H1 (cell line): ENCODE measurements around the gene PCSK4. TPM values are rescaled to one million over a fixed set of nuclear protein-coding genes. Genes with fewer than 3 reads are reported as not detected.
A peak's percentile ranks its signal among the peaks of the same experiment; 100 is the strongest.

Source experiments
- CTCF ChIA-PET: fragments of 300-600 bp; sonication (Branson Sonifier 250); formaldehyde crosslinking; loops from one replicate; lab custom pipeline; 2021; ENCODE audit not compliant: partially characterized antibody; lab: Charles Lee
- POLR2A ChIA-PET: fragments of 300-600 bp; sonication (Branson Sonifier 250); formaldehyde crosslinking; loops from one replicate; lab custom pipeline; 2021; ENCODE audit warnings: inconsistent platforms; ENCODE audit not compliant: partially characterized antibody; lab: Charles Lee
- DNase-seq, 2 experiments: peaks; one replicate each; pipeline versions ENCODE4 v3.0.0 to v3.0.0-alpha.2; 2010 to 2022; ENCODE audit warnings: low spot score in 2 of 2, low read depth in 1 of 2, mixed read lengths in 1 of 2
- FAIRE-seq: peaks from 2 replicates; lab custom pipeline; 2011; peaks lifted over from hg19 to GRCh38; lab: Jason Lieb, UNC
- H2AFZ ChIP-seq: 2 replicates; pipeline ENCODE4 v1.8.1; 2012; ENCODE audit warnings: low read length, inconsistent platforms
- H2AK5ac ChIP-seq: 2 replicates; pipeline ENCODE4 v1.6.1; 2013; ENCODE audit warnings: low read depth, low read length
- H2BK120ac ChIP-seq: replicated peaks from 2 replicates; pipeline ENCODE3; 2013; ENCODE audit warnings: low read depth, low read length, inconsistent platforms
- H2BK12ac ChIP-seq: 2 replicates; pipeline ENCODE4 v1.6.1; 2013; ENCODE audit warnings: low read depth, low read length
- H2BK15ac ChIP-seq: 2 replicates; pipeline ENCODE4 v1.6.1; 2013; ENCODE audit warnings: low read length
- H2BK20ac ChIP-seq: 2 replicates; pipeline ENCODE4 v1.6.1; 2013; ENCODE audit warnings: low read length
- H2BK5ac ChIP-seq: 2 replicates; pipeline ENCODE4 v1.6.1; 2013; ENCODE audit warnings: low read depth, low read length
- H3K14ac ChIP-seq: 2 replicates; pipeline ENCODE4 v1.6.1; 2013; ENCODE audit warnings: inconsistent platforms; ENCODE audit not compliant: insufficient read length
- H3K18ac ChIP-seq: 2 replicates; pipeline ENCODE4 v1.6.1; 2013; ENCODE audit warnings: low read length; ENCODE audit errors: extremely low read depth
- H3K23ac ChIP-seq: 2 replicates; pipeline ENCODE4 v1.6.1; 2013; ENCODE audit warnings: inconsistent platforms; ENCODE audit not compliant: insufficient read length
- H3K23me2 ChIP-seq: 2 replicates; pipeline ENCODE4 v1.6.1; 2013; ENCODE audit warnings: low read depth, low read length
- H3K27ac ChIP-seq: 2 replicates; pipeline ENCODE4 v1.6.1; 2011; ENCODE audit warnings: low read depth, low read length, inconsistent platforms
- H3K27me3 ChIP-seq, 4 experiments: replicated peaks in 1 of 4; 1 replicate in 1 of 4; 2 replicates in 3 of 4; pipeline versions ENCODE4 v1.6.1 to v1.8.1; 2011 to 2013; ENCODE audit warnings: low read length in 3 of 4, mild to moderate bottlenecking in 3 of 4, inconsistent platforms in 2 of 4, mixed read lengths in 2 of 4, moderate library complexity in 1 of 4; ENCODE audit not compliant: control insufficient read depth in 3 of 4, insufficient read depth in 3 of 4; ENCODE audit errors: extremely low read depth in 1 of 4
- H3K36me3 ChIP-seq, 4 experiments: 2 replicates each; pipeline versions ENCODE4 v1.6.1 to v1.8.1; 2011 to 2013; ENCODE audit warnings: mild to moderate bottlenecking in 4 of 4, low read length in 3 of 4, moderate library complexity in 2 of 4, control low read depth in 1 of 4, inconsistent platforms in 1 of 4; ENCODE audit not compliant: insufficient read depth in 4 of 4, control insufficient read depth in 2 of 4
- H3K4ac ChIP-seq: replicated peaks from 2 replicates; pipeline ENCODE3; 2013; ENCODE audit warnings: low read length, low read depth, mixed read lengths, inconsistent platforms; ENCODE audit not compliant: insufficient read length
- H3K4me1 ChIP-seq, 4 experiments: replicated peaks in 1 of 4; 1 replicate in 1 of 4; 2 replicates in 3 of 4; pipeline versions ENCODE4 v1.6.1 to v1.8.1; 2011 to 2013; ENCODE audit warnings: low read length in 3 of 4, inconsistent platforms in 2 of 4, mixed read lengths in 1 of 4; ENCODE audit not compliant: insufficient read depth in 4 of 4, control insufficient read depth in 3 of 4
- H3K4me2 ChIP-seq, 2 experiments: 2 replicates each; pipeline versions ENCODE4 v1.6.1 to v1.8.1; 2011 to 2013; ENCODE audit warnings: low read depth in 2 of 2, low read length in 2 of 2, control low read depth in 1 of 2, inconsistent platforms in 1 of 2, mild to moderate bottlenecking in 1 of 2; ENCODE audit not compliant: insufficient read depth in 1 of 2
- H3K4me3 ChIP-seq, 4 experiments: fragments of 200-600, 300-600 bp in 1 of 4; sonication (generic), shearing (Covaris generic), sonication (Bioruptor Twin) in 1 of 4; 2 replicates each; pipeline versions ENCODE4 v1.5.1 to v1.8.1; 2011 to 2016; ENCODE audit warnings: low read length in 4 of 4, low read depth in 3 of 4, control low read depth in 2 of 4, inconsistent platforms in 2 of 4, mild to moderate bottlenecking in 2 of 4, mixed read lengths in 1 of 4, moderate library complexity in 1 of 4; ENCODE audit not compliant: insufficient read depth in 2 of 4; ENCODE audit errors: extremely low read depth in 1 of 4
- H3K56ac ChIP-seq: replicated peaks from 2 replicates; pipeline ENCODE3; 2013; ENCODE audit warnings: low read depth, mild to moderate bottlenecking, mixed read lengths, low read length, inconsistent platforms; ENCODE audit not compliant: insufficient read length
- H3K79me1 ChIP-seq: 2 replicates; pipeline ENCODE4 v1.6.1; 2013; ENCODE audit warnings: low read depth, low read length, control low read depth
- H3K79me2 ChIP-seq, 2 experiments: 2 replicates each; pipeline versions ENCODE4 v1.6.1 to v1.8.1; 2012 to 2013; ENCODE audit warnings: low read length in 2 of 2, mild to moderate bottlenecking in 2 of 2, inconsistent platforms in 1 of 2; ENCODE audit not compliant: insufficient read depth in 2 of 2, control insufficient read depth in 1 of 2
- H3K9ac ChIP-seq, 4 experiments: replicated peaks in 1 of 4; 1 replicate in 1 of 4; 2 replicates in 3 of 4; pipeline versions ENCODE4 v1.6.1 to v1.8.1; 2011 to 2013; ENCODE audit warnings: low read depth in 3 of 4, low read length in 3 of 4, control low read depth in 2 of 4, mild to moderate bottlenecking in 2 of 4, moderate library complexity in 2 of 4, inconsistent platforms in 1 of 4; ENCODE audit errors: extremely low read depth in 1 of 4
- H3K9me3 ChIP-seq, 2 experiments: 2 replicates each; pipeline versions ENCODE4 v1.6.1 to v1.8.1; 2012 to 2013; ENCODE audit warnings: mild to moderate bottlenecking in 2 of 2, moderate library complexity in 2 of 2, control low read depth in 1 of 2, inconsistent platforms in 1 of 2, low read depth in 1 of 2, low read length in 1 of 2, mixed read lengths in 1 of 2; ENCODE audit not compliant: insufficient read depth in 2 of 2
- H4K20me1 ChIP-seq, 2 experiments: replicated peaks in 1 of 2; 2 replicates each; pipeline versions ENCODE3 to v1.8.1; 2011 to 2013; ENCODE audit warnings: inconsistent platforms in 2 of 2, low read length in 2 of 2, mild to moderate bottlenecking in 1 of 2; ENCODE audit not compliant: insufficient read depth in 2 of 2, control insufficient read depth in 1 of 2
- H4K5ac ChIP-seq: 2 replicates; pipeline ENCODE4 v1.6.1; 2013; ENCODE audit warnings: low read length, low read depth, mixed read lengths, inconsistent platforms; ENCODE audit not compliant: insufficient read length
- H4K8ac ChIP-seq: 2 replicates; pipeline ENCODE4 v1.8.0; 2013; ENCODE audit warnings: mild to moderate bottlenecking, moderate library complexity, low read length, inconsistent platforms; ENCODE audit not compliant: insufficient read depth; ENCODE audit errors: extremely low read depth
- H4K91ac ChIP-seq: replicated peaks from 2 replicates; pipeline ENCODE3; 2013; ENCODE audit warnings: low read length, mixed read lengths, inconsistent platforms; ENCODE audit not compliant: insufficient read length
- ATF3 ChIP-seq: IDR thresholded peaks from 2 replicates; pipeline ENCODE4 v1.6.1; 2011; ENCODE audit warnings: low read depth, mild to moderate bottlenecking, low read length; ENCODE audit not compliant: insufficient read depth
- BACH1 ChIP-seq: IDR thresholded peaks from 2 replicates; pipeline ENCODE4 v1.6.1; 2012; ENCODE audit warnings: low read length, improper control_type of control experiment
- BCL11A ChIP-seq, 2 experiments: IDR thresholded peaks; one replicate each; pipeline ENCODE4 v1.6.1; 2011; ENCODE audit warnings: low read depth in 2 of 2, low read length in 2 of 2, mild to moderate bottlenecking in 2 of 2
- CEBPB ChIP-seq: IDR thresholded peaks from 2 replicates; pipeline ENCODE4 v1.6.1; 2012; ENCODE audit warnings: low read depth, low read length
- HDAC6 ChIP-seq: IDR thresholded peaks from one replicate; pipeline ENCODE4 v1.7.1; 2012; ENCODE audit warnings: low read depth, mild to moderate bottlenecking, inconsistent platforms, low read length, moderate library complexity
- KDM1A ChIP-seq: fragments of 200-600, 300-600 bp; sonication (generic); IDR thresholded peaks from 2 replicates; pipeline ENCODE4 v1.7.1; 2016; ENCODE audit warnings: mild to moderate bottlenecking, low read length, borderline replicate concordance
- MAFK ChIP-seq: IDR thresholded peaks from 2 replicates; pipeline ENCODE4 v1.6.1; 2012; ENCODE audit warnings: low read depth, mild to moderate bottlenecking, improper control_type of control experiment, low read length
- NANOG ChIP-seq: IDR thresholded peaks from 2 replicates; pipeline ENCODE4 v1.6.1; 2011; ENCODE audit warnings: low read length, low read depth, mild to moderate bottlenecking, inconsistent platforms; ENCODE audit not compliant: insufficient read depth, poor library complexity, severe bottlenecking
- POU5F1 ChIP-seq: IDR thresholded peaks from 2 replicates; pipeline ENCODE4 v1.6.1; 2011; ENCODE audit warnings: low read depth, mild to moderate bottlenecking, low read length, moderate library complexity
- SP1 ChIP-seq: IDR thresholded peaks from 2 replicates; pipeline ENCODE4 v1.6.1; 2011; ENCODE audit warnings: low read depth, low read length
- SRF ChIP-seq: IDR thresholded peaks from 2 replicates; pipeline ENCODE4 v1.6.1; 2011; ENCODE audit warnings: mild to moderate bottlenecking, low read depth, low read length, moderate library complexity
- SUZ12 ChIP-seq: fragments of 200-600 bp; sonication (generic); IDR thresholded peaks from 2 replicates; pipeline ENCODE4 v1.6.1; 2012; ENCODE audit warnings: mild to moderate bottlenecking, inconsistent platforms, low read length, moderate library complexity, mixed read lengths
- TAF7 ChIP-seq: optimal IDR thresholded peaks from 2 replicates; pipeline ENCODE3; 2011; ENCODE audit warnings: low read depth, mild to moderate bottlenecking, inconsistent platforms, low read length, moderate library complexity, borderline replicate concordance
- TBP ChIP-seq: IDR thresholded peaks from 2 replicates; pipeline ENCODE4 v1.6.1; 2011; ENCODE audit warnings: low read depth, low read length, improper control_type of control experiment
- WGBS, 2 experiments: shearing (Covaris generic) in 1 of 2; methylation state at CpG; one replicate each; pipeline versions ENCODE4 v1.1.6 to v1.1.7; 2013 to 2015; ENCODE audit warnings: low lambda C conversion rate in 2 of 2, mixed read lengths in 2 of 2, inconsistent platforms in 1 of 2, low coverage in 1 of 2, missing lambda C conversion rate in 1 of 2; ENCODE audit not compliant: insufficient replicate concordance in 2 of 2, insufficient coverage in 1 of 2, insufficient read length in 1 of 2; ENCODE audit errors: extremely low coverage in 1 of 2, missing lambda C conversion rate in 1 of 2; 5-methylcytosine and 5-hydroxymethylcytosine counted together
- polyA plus RNA-seq, 7 experiments: library from polyadenylated mRNA; depleted of rRNA in 3 of 7; stranded (reverse) in 5 of 7; unstranded in 2 of 7; fragments of >200 nt in 5 of 7; fragments of 200-250 nt in 2 of 7; gene quantifications; 1 replicate in 5 of 7; 2 replicates in 1 of 7; 4 replicates in 1 of 7; pipeline versions ENCODE4 v1.2.1 to v1.2.3, GENCODE V29; 2011 to 2013; ENCODE audit warnings: missing spikeins in 2 of 7, mixed read lengths in 2 of 7
- total RNA-seq: library from RNA; stranded (reverse); fragmentation: NEBNext Ultra II Directional; extraction: Animal tissue kit (Norgen Biotek cat#: 25700); gene quantifications from 2 replicates; pipeline ENCODE4 v1.2.1, GENCODE V29; 2021

Gene PCSK4
- total and polyA plus RNA-seq, 2 of the 8 experiments (the other 6 are each of a cell fraction or from before 2014, with no cell fraction given): 9.8 to 10.7 TPM

GRCh38 chr19:1459479-1459878 is 30.7 kb downstream of the PCSK4 start:
- Histone ChIP-seq H3K4me1 (peaks cover 0 to 12% (median 7%) of the 10 kb centered on the region in 4 experiments; a peak in 5 of 7 replicates), H3K9ac (no peak overlapping the region), H3K4me2 (no peak overlapping the region), H2BK20ac (no peak overlapping the region), H2BK15ac (no peak overlapping the region), H3K56ac (no peak overlapping the region), H4K5ac (no peak overlapping the region), H2AK5ac (no peak overlapping the region), H2AFZ (no peak overlapping the region), H3K18ac (no peak overlapping the region), H3K4ac (no peak overlapping the region), H4K20me1 (peaks cover 2 to 5% of the 10 kb centered on the region in 2 experiments), H3K14ac (no peak overlapping the region), H2BK5ac (no peak overlapping the region), H2BK120ac (no peak overlapping the region), H3K79me2 (no peaks in the 10 kb centered on the region), H2BK12ac (no peak overlapping the region), H3K36me3 (peaks cover 0 to 2% (median 0%) of the 10 kb centered on the region in 4 experiments; a peak in 2 of 8 replicates), H3K27me3 (peaks cover 2 to 16% (median 6%) of the 10 kb centered on the region in 4 experiments), H3K9me3 (no peaks in the 10 kb centered on the region), H3K79me1 (no peaks in the 10 kb centered on the region; the same call in 1 of the 2 replicates), H4K8ac (peak overlapping the region; percentile 68; the same call in 1 of the 2 replicates), H3K4me3 (no peak overlapping the region), H3K23ac (no peak overlapping the region), H4K91ac (peak overlapping the region; percentile 40), H3K23me2 (peaks cover 3% of the 10 kb centered on the region; the same call in 1 of the 2 replicates), H3K27ac (no peak overlapping the region)
- ChIA-PET CTCF (interaction anchor here (0.6 kb wide), 1 partner anchor 98 kb away, joined by 4 read pairs; no protein-coding TSS in a partner anchor), POLR2A (interaction anchor here (1.2 to 4.5 kb wide), 3 partner anchors 8 to 22 kb away, joined by 3 to 55 read pairs (median 5); no protein-coding TSS in a partner anchor)
- 83% methylated on average over 9 of the region's 9 CpGs; no CpG with 5 or more reads in 1 of the 2 experiments for WGBS, 2 experiments
- FAIRE-seq (no peak), DNase-seq (no peak)
- TF ChIP-seq NANOG: no peak
- no peak for TF ChIP-seq SUZ12
- TF ChIP-seq POU5F1: no peak
- TF ChIP-seq ATF3: no peak
- no peak for TF ChIP-seq SRF
- TF ChIP-seq CEBPB: no peak
- no peak for TF ChIP-seq HDAC6
- no peak for TF ChIP-seq SP1
- no peak for TF ChIP-seq TBP
- no peak for TF ChIP-seq TAF7
- no peak for TF ChIP-seq BCL11A (IDR thresholded peaks at IDR 0.05; ENCODE audit: low read depth in 2 of 2, low read length in 2 of 2)
- no peak for TF ChIP-seq BACH1
- TF ChIP-seq KDM1A: no peak
- no peak for TF ChIP-seq MAFK
